ENCODE measurements around the gene AGBL4.

The AGBL4 gene

DNA sequence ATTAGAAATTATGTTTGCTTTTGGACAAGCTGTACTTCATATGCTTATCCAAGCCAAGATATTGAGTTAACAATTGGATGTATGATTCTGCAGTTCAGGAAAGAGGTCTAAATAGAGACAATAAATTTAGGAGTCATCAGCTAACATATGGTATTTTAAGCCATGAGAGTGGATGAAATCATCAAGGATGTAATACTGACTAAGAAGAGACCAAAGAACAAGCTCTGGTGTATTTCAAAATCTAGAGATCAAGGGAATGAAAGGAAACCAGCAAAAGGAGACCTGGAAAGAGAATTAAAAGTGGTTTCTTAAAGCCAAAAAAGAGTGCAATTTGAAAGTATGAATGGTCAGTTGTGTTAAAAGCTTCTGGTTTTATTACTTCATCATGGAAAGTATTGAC lies 1063.4 kb downstream of the AGBL4 start:
- TF ChIP-seq, protein P1, sequence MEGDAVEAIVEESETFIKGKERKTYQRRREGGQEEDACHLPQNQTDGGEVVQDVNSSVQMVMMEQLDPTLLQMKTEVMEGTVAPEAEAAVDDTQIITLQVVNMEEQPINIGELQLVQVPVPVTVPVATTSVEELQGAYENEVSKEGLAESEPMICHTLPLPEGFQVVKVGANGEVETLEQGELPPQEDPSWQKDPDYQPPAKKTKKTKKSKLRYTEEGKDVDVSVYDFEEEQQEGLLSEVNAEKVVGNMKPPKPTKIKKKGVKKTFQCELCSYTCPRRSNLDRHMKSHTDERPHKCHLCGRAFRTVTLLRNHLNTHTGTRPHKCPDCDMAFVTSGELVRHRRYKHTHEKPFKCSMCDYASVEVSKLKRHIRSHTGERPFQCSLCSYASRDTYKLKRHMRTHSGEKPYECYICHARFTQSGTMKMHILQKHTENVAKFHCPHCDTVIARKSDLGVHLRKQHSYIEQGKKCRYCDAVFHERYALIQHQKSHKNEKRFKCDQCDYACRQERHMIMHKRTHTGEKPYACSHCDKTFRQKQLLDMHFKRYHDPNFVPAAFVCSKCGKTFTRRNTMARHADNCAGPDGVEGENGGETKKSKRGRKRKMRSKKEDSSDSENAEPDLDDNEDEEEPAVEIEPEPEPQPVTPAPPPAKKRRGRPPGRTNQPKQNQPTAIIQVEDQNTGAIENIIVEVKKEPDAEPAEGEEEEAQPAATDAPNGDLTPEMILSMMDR (IDR thresholded peaks at IDR 0.05) = no peak

- TF ChIP-seq, protein P1 (IDR thresholded peaks at IDR 0.05) = no peak
Measured at GRCh38 chr1:48955774-48956173, 1068.0 kb downstream of the AGBL4 start.

DNA sequence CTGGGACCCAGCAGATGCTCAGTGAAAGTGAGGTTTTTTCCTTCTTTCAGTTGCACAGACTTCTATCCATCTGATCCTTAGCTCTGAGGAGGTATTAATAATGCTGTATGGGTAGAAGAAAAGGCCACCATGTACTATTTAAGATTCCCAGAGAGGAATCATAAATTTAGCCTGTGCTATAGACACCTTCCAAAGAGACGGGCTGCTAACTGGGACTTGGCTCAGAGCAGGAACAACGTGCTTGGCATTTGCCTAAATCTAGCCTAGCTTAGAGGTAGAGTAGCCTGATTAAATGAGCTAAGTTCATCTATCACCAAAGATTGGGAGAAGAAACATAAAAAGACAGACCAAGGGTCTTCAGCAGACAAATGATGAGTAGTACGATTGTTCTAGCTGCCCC lies 1070.1 kb downstream of the AGBL4 start:
- TF ChIP-seq, protein P1 (IDR thresholded peaks at IDR 0.05) = no peak

DNA sequence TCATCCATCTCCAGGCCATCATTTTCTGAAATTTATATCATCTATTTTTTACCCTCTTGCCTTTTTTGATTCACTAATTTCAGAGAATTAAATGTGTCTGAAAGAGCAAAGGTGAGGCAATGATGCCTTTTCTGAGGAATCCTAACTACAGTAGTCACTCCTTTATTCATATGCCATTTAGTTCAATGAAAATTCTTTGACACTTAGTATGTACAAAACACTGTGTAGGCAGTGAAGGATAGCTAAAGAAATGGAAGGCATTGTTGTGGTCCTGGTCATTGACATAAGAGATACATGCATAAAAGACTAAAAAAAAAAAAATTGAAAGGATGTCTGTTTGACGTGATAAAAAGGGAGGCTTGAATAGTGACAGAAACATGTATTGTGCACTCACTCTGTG lies 1075.2 kb downstream of the AGBL4 start:
- TF ChIP-seq, protein P1 (IDR thresholded peaks at IDR 0.05) = no peak

- TF ChIP-seq, protein P1 (IDR thresholded peaks at IDR 0.05) = no peak
Measured at GRCh38 chr1:48947761-48948537, 1075.8 kb downstream of the AGBL4 start.

DNA sequence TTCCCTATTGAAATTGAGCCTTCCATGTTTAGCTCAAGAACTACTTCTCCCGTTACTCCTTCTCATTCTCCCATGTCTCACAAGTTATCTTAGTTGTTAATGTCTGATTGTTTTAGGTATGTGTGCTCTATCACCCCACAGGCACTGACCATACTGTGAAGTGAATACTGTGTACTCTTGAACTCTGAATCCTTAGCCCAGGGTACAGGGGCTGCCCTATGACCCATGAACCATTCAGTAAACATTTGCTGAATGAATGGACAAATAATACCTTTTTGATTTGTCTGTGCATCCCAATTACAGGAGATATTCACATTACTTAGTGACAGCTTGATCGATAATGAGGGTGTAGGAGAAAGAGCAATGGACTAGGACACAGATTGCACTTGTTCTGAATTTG lies 1077.7 kb downstream of the AGBL4 start:
- TF ChIP-seq, protein P1 (IDR thresholded peaks at IDR 0.05) = no peak

GRCh38 chr1:48944811-48945210 lies 1078.9 kb downstream of the AGBL4 start:
- TF ChIP-seq, protein P1 (IDR thresholded peaks at IDR 0.05) = no peak

DNA sequence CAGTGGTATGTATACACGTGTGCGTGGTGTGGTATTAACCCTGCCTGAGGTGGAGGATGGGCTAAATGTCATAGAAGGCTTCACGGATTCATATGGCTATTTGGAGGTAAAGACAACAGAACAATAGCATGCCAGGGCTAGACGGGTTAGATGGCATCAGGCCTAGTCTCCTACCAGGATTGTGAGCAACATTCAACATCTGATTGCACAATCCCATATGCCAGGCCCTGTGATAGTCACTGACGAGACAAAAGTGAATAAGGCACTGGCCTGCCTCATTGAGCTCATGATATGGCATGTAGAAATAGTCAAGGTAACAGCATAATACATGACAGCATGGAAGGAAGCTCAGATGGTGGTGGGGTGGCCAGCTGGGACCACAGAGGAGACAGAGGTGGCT lies 1079.9 kb downstream of the AGBL4 start:
- TF ChIP-seq, protein P1 (IDR thresholded peaks at IDR 0.05) = no peak

All from LNCAP (cell line).